RWPE1 (cell line): ENCODE measurements around the gene OR1J1.

Source experiments
- CTCF ChIA-PET: fragments of 350-600 bp; sonication (Branson Sonifier 250); formaldehyde crosslinking; extraction: SDS; loops from one replicate; lab custom pipeline; 2021; lab: Yijun Ruan, JAX
- POLR2A ChIA-PET: fragments of 400-600 bp; formaldehyde crosslinking; extraction: SDS; loops from one replicate; lab custom pipeline; 2020; ENCODE audit warnings: antibody characterized with exemption; ENCODE audit not compliant: low non-redundant PET; lab: Yijun Ruan, JAX
- DNase-seq: peaks from one replicate; pipeline ENCODE4 v3.0.0; 2012; ENCODE audit warnings: low spot score
- H3K27ac ChIP-seq: fragments of 450-650 bp; 2 replicates; pipeline ENCODE4 v1.5.1; 2017
- TF ChIP-seq, protein P1 (sequence below): fragments of 450-650 bp; conservative IDR thresholded peaks from 2 replicates; pipeline ENCODE4 v1.5.1; 2017; ENCODE audit warnings: low read depth, mild to moderate bottlenecking

Gene OR1J1

GRCh38 chr9:122474561-122474960, 3.2 kb downstream of the OR1J1 start:
- POLR2A ChIA-PET = no interaction called here
- no peak for DNase-seq
- TF ChIP-seq, protein P1, sequence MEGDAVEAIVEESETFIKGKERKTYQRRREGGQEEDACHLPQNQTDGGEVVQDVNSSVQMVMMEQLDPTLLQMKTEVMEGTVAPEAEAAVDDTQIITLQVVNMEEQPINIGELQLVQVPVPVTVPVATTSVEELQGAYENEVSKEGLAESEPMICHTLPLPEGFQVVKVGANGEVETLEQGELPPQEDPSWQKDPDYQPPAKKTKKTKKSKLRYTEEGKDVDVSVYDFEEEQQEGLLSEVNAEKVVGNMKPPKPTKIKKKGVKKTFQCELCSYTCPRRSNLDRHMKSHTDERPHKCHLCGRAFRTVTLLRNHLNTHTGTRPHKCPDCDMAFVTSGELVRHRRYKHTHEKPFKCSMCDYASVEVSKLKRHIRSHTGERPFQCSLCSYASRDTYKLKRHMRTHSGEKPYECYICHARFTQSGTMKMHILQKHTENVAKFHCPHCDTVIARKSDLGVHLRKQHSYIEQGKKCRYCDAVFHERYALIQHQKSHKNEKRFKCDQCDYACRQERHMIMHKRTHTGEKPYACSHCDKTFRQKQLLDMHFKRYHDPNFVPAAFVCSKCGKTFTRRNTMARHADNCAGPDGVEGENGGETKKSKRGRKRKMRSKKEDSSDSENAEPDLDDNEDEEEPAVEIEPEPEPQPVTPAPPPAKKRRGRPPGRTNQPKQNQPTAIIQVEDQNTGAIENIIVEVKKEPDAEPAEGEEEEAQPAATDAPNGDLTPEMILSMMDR = no peak

GRCh38 chr9:122468735-122469134, 9.0 kb downstream of the OR1J1 start:
- TF ChIP-seq, protein P1 = no peak
- ChIA-PET POLR2A (no interaction called here), CTCF (interaction anchor here (0.7 to 1.5 kb wide), 2 partner anchors 30 to 692 kb away, joined by 4 to 5 read pairs; no protein-coding TSS in a partner anchor)
- DNase-seq = no peak
- H3K27ac ChIP-seq = no peak overlapping the region

More at GRCh38 chr9:122474561-122474960, 3.2 kb downstream of the OR1J1 start:
- H3K27ac ChIP-seq = no peak overlapping the region
- CTCF ChIA-PET = interaction anchor here (0.6 to 1.6 kb wide), 5 partner anchors 9 to 109 kb away, joined by 3 to 6 read pairs (median 3); no protein-coding TSS in a partner anchor

GRCh38 chr9:122466456-122466855, 11.3 kb downstream of the OR1J1 start:
- POLR2A ChIA-PET = no interaction called here
- TF ChIP-seq, protein P1 = no peak
- CTCF ChIA-PET = no interaction called here
- DNase-seq = no peak
- no peak overlapping the region for H3K27ac ChIP-seq

DNA sequence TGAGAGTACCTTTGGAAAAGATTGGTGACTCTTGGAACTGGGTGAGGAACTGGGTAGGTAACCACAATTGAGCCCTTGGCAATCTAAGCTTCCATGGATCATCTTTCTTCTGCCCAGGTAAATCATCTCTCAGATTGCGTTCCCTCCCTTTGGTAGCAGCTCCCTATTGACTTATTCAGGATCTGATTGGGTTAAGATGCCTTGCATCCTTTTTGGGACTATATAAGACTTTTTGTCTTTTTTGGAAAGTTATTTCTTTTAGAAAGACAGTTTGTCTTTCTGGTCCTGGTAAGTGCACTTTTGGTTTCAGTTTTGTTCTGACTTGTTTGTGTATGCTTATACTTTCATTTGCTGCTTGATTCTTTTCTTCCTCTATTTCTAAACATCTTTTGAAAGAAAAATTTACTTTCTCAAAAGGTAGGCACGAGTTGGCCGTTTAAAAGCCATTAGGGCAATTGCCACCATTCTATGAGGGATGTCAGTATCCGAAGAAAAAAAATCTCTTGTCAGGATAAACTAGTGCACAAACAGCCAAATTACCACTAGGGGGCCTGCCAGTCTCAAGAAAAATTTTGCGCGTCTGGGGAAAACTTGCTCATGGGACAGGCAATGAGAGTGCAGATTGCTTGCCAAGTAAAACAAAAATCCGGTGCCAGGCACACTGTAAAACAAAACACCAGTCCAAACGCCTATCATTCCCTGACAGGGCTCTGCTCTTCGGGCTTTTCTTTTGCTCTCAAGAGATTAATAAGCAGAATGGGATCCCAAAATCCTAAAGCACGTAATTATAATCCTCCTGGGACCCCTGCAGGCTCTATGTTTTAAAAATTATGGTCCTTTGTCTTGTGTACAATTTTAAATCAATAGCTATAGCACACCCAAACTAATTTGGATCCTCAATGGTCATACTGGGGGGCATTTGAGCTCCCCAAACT, 12.8 kb downstream of the OR1J1 start:
- TF ChIP-seq, protein P1 = peak; percentile 98
- no peak overlapping the region for H3K27ac ChIP-seq
- ChIA-PET CTCF (interaction anchor here (0.6 to 3.5 kb wide), 10 partner anchors 10 to 1283 kb away, joined by 3 to 21 read pairs (median 3); no protein-coding TSS in a partner anchor), POLR2A (no interaction called here)
- DNase-seq = peak; percentile 90

- DNase-seq = no peak
- H3K27ac ChIP-seq = peak overlapping the region; percentile 34
- TF ChIP-seq, protein P1 = peak; percentile 61
- ChIA-PET CTCF (interaction anchor here (0.5 to 3.5 kb wide), 7 partner anchors 57 to 365 kb away, joined by 3 to 21 read pairs (median 5); no protein-coding TSS in a partner anchor), POLR2A (no interaction called here)
Measured at GRCh38 chr9:122463828-122464632, 13.7 kb downstream of the OR1J1 start.

DNA sequence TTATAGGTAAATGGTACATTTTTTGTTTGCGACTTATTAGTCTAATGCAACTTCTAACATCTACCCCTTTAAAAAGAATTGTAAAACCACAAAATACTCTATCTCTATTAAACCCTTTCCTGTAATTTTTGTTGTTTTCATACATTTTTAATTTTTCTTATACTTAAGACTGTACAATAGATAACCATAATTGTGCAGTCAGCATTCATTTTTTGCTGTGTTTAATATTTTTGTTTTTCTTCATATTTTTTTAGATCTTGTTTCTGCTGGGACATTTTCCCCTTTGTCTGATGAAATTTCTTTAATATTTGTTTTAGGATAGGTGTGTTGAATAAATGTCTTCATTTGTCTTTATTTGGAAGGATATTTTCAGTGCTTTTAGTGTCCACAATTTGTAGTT, 19.9 kb downstream of the OR1J1 start:
- CTCF ChIA-PET = no interaction called here
- POLR2A ChIA-PET = no interaction called here
- no peak overlapping the region for H3K27ac ChIP-seq
- DNase-seq = no peak
- TF ChIP-seq, protein P1 = no peak; the same call in 1 of the 2 replicates
